ENCODE results near the gene FOXA3.

The FOXA3 gene
- 0.35 to 0.54 reads per million in 2 experiments for total RNA-seq

DNA sequence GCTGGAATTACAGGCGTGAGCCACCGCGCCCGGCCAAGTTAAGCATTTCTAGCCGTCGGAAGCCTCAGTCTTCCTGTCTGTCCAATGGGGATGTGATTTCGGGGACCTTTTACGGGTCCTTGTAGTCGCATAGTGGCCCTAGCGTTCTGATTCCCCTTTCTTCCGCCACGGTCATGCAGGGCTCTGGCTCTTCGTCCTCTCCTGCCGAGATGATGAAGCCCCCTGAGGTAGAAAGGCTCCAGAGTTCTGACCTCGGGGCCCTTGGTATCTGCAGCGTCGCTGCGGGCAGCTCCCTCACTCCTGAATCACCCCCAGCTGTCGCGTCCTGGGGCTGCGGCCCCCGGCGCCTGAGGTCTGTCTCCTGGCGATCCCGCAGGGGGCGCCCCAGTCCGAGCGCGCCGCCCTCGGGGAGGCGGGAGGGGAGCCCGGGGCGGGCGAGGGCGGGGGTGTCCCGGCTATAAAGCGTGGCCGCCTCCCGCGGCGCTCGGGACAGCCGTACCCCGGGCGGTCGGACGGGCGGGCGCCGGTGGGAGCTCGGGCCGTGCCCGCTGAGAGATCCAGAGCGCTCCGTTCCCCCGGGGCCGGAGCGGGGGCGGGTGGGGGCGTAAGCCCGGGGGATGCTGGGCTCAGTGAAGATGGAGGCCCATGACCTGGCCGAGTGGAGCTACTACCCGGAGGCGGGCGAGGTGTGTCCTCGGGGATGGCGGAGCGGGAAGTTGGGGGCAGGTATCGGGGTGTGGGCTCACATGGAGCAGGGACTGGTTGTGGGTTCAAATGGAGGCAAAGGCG is at the start of gene FOXA3:
FOXA3 (plus strand) TSS at position 487 of the 789 bp plus-strand sequence; CDS start at position 618, 131 bp downstream.
- no peak for DNase-seq (ENCODE audit: low read depth)

DNA sequence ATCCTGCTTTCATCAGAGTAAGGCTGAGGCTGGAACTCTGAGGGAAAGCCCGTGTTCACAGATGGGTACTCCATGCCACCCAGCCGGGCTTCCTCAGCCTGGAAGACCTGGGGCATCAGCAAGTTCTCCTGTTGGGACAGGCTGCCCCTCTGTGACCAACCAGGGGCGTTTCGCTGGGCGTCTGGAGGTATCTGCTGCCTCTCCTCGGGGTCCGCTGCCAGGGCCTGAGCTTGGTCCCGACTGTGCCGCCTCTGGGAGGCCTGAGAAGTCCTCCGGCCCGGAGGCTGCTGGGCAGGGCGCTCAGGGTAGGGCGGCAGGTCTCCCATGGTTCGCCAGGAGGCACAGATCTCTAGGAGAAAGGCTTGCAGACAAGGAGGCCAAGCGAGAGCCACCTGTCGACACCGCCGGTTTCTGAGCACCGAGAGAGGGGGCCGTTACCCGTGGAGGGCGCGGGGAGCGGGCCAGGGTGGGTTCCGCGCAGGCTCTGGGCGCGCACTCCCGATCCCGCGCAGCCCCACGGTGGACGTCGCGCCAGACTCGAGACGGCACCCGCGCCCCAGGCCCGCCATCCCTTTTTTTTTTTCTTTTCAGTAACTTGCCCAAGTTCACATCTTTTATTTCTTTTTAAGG is 49.2 kb upstream of the FOXA3 start, which contains the start of gene RSPH6A:
RSPH6A (minus strand) TSS at position 458 of the 630 bp plus-strand sequence; CDS start at position 326, 132 bp downstream.
- no peak for DNase-seq (ENCODE audit: low read depth)

DNA sequence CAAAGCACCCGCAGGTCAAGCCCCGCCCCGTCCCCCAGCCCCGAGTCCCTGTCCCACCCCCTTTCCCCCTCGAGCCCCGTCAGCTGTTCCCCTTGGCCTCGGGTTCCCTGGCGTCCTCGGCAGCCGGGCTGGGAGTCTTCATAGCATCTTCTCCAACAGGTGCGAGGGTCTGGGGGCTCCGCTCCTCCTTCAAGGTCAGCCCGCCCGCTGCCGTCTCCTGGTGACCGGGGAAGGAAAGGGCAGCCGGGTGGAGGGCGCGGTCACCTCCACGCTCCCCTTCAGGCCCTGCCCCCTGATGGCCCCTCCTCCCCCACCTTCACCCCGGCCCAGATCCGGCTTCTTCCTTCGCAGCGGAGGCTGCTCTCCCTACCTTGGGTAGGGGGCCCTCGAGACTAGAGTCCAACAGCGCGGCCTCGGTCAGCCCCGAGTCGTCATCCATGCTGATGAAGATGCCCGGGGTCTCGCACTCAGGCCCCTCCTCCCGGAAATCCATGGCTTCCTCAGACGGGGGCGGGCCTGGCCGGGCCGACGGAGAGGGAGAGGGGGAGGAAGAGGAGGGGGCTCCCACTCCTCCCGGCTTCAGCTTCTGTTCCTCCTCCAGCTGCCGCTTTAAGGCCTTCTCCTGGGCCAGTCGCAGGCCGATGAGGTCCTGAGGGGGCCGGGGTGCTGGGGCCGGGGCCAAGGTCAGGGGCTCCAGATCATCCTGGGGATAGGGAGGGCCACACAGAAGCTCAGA is 48.5 kb upstream of the FOXA3 start:
- DNase-seq (ENCODE audit: low read depth), result no peak

DNA sequence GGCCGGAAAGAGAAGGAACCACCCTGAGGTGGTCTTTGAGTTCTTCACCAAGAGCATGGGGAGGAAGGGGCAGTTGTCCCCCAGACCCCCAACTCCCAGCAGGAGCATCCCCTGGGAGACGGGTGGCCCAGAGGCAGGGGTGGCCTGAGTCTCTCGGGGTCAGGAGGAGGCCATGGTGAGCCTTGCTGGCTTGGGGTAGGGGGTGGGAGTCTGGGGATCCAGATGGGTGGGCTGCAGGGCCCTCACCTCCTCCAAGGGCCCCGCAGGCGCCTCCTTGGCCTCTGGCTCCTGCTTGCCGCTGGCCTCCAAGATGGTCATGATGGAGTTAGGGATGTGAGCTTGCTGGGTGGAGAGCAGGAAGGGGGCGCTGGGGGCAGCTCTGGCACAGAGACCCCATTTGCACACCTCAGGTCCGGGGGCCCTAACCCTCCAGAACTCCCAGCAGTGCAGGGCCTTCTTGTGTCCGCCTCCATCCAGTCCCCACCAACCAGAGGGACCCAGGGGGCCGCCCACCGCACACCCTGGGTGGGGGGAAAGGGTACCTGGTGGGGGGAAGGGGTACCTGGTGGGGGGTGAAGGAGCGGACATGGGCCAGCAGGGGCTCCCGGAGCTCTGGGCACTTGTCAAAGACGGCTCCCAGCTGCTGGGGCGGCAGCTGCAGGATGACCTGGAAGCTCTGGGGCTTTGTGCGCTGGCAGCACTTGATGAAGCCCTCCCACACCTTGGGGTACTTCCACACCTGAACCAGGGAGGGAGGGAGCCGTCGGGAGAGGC is 47.7 kb upstream of the FOXA3 start:
- DNase-seq (ENCODE audit: low read depth), result no peak

DNA sequence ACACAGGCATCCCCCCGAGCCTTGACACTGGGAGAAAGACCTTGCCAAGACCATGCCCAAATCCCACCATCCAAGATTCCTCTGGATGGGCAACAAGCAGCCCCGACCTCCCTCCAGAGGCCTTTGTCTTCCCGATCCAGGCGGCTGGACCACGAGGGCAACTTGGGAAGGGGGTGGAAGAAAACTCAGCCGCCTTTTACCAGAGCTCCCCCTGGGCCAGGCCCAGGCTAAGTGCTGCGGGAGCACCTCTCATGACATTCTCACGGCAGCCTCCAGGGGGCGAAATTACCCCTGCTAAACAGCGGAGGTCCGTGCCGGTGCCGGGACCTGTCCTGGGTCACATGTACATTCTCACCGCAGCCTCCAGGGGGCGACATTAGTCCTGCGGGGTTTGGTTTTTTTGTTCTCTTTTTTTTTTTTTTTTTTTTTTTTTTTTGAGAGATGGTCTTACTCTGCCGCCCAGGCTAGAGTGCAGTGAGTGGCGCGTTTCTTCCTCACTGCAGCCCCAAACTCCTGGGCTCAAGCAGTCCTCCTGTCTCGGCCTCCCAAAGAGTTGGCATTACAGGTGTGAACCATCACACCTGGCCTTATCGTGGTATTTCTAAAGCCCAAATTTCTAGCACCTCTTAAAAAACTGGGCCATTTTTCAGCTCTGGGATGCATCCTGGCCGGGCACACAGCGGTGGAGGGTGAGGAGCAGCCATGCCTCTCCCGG is 47.0 kb upstream of the FOXA3 start:
- peak; percentile 94 for DNase-seq (ENCODE audit: low read depth)

DNA sequence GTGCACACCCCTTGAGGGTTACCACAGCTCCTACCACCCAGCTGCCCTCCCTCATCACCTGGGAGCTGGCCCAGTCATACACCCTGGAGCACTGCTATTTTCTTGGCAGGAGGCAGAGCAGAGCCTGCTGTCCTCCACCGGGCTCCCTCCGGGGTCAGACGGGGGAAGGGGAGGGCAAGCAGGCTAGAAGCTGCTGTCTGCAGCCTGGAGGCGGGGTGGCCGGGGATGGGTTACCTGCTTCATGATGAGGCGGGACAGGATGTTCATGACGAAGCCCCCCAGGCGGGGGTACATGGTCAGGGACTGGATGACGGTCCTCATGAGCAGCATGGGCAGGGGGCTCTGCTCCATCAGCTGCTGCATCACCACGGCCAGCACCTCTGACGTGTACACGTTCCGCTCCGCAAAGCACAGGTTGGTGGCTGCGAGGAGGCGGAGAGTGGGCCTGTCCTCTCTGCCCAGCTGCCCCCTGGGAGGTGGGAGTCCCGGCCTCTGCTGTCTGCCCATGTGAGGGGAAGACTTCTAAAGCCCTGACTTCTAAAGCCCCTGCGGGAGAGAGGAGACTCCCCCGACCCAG is 46.3 kb upstream of the FOXA3 start:
- no peak for DNase-seq (ENCODE audit: low read depth)

DNA sequence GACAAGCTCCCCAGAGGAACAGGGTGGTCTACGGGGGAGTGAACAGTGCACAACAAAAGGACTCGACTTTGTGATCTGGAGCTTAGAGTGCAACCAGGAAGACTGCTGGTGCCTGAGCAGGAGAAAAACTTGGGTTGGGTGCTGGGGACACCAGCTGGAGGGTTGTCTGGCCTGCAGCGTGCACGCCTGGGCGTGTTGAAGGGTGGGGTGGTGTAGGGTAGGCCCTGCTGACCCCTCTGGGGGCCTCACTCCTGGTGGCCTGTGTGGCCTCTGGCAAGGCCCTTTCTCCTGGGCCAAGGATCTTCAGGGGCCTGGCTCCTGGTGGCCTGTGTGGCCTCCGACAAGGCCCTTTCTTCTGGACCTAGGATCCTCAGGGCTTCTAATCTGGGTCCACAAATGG is 44.4 kb upstream of the FOXA3 start:
- DNase-seq (ENCODE audit: low read depth), result no peak

DNA sequence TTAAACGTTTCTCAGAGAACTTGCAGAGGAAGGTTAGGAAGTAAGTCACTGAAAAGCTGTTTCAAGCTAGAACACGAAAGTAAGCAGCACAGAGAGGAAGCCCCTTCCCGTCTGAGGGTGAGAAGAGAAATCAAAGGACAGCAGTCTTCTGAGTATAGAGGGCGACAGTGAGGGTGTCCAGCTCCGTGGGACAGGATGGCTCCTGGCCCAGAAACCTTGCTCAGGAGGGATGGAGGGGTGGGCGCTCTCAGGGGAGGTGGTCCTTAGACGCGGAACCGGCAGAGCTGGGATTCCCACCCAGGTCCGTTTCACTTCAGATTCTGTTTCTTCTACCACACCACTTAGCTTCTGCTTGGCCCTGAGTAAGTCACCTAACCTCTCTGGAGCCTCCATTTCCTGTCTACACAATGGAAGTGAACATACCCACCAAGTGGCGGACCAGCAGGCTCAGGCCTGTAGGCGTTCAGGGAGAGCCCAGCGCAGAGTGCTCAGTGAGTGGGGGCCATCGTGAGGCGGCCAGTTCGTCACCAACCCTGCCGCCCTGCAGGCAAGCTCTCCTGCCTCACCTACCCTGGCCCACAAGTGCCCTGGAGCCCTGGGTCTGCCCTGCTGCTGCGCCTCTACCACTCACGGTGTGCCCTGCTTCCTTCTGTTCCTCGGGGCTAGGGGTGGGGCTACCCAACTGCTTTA is 43.6 kb upstream of the FOXA3 start:
- DNase-seq (ENCODE audit: low read depth), result no peak

DNA sequence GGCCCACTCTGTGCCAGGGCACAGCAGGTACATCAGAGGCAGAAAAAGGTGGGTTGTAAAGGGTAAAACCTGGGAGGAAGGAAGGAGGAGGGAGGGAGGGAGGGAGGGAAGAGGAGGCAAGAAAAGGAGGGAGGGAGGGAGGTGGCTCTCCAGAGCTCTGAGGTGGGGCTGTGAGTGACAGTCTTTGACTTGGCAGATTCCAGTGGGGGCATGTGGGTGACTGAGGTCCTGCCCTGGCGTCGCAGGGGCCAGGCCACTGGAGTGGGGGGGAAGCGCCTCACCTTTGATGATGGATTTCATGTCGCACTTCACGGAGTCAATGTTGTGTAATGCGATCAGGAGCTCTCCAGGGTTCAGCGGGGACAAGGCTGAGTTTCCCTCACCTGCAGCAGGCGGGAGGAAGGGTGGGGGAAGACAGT is 43.0 kb upstream of the FOXA3 start:
- no peak for DNase-seq (ENCODE audit: low read depth)

DNA sequence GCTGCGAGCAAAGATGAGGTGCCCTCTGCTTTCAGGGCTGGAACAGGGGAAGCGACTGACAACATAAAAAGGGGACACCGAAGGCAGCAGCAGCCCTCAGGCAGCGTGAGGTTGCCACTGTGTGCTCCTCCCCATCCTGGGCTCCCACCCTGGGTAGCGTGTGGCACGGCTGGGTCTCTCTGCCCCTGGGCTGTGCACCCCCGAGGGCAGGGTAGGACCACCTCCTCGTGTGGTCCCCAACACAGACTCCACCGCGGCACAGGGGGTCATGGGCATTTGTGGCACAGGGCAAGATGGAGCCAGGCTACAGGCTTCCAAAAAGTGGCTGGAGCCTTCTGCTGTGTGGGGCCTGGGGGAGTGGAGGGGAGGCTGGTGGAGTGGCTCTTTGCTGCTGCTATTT is 42.6 kb upstream of the FOXA3 start:
- no peak for DNase-seq (ENCODE audit: low read depth)

DNA sequence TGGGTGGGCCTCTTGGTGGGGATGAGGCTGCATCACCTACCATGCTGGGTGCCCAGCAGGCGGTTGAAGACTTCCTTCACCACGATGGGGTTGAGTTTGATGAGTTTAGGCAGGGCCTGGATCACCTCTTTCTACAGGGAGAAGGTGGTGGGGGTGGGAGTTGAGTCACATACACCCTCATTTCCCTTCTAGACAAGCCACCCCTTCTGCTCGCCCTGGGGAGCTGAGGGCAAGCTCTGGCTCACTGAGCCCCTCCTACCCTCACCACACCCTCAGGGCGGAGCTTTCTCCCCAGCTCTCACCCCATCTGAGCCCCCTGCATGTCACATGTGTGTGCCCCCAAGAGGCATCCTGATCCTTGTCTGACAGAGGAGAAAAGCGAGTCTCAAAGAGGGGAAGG is 41.4 kb upstream of the FOXA3 start:
- DNase-seq (ENCODE audit: low read depth), result no peak

DNA sequence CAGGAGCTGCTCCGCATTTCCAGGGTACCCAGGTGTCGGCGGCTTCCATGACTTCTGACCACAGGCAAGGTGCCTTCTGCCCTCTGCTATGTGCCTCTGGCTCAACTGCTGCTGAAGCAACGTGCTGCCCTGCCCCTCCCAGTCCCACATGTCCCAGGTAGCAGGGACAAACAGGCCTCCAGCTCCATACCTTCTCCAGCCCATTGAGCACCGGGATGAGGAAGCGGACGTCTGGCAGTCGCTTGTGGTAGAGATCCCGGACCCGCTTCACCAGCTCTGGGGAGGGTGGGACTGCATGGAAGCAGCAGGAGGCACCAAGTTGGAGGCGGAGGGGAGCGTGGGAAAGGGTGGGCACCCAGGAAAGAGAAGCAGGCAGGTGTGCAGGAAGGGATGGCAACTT is 40.9 kb upstream of the FOXA3 start:
- DNase-seq (ENCODE audit: low read depth), result no peak

DNA sequence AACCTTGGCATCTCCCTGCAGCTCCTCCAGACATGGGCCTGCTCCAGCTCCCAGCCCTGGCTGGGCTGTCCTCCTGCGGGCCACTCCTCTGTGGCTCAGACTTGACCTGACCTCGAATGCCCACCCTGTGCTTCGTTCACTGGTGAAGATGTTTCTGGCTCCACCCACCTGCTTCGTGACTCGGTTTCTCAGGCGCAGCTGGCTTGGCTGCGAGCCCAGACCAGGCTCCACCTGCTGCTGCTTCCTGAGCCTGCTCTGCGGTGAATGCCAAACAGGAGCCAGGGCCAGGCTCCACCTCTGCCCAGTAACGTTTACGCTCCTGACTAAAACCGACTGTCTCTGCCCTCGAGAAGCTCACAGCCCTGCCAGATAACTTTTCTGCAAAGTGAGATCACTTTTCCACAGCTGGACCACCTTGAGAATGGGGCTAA is 40.1 kb upstream of the FOXA3 start:
- no peak for DNase-seq (ENCODE audit: low read depth)

DNA sequence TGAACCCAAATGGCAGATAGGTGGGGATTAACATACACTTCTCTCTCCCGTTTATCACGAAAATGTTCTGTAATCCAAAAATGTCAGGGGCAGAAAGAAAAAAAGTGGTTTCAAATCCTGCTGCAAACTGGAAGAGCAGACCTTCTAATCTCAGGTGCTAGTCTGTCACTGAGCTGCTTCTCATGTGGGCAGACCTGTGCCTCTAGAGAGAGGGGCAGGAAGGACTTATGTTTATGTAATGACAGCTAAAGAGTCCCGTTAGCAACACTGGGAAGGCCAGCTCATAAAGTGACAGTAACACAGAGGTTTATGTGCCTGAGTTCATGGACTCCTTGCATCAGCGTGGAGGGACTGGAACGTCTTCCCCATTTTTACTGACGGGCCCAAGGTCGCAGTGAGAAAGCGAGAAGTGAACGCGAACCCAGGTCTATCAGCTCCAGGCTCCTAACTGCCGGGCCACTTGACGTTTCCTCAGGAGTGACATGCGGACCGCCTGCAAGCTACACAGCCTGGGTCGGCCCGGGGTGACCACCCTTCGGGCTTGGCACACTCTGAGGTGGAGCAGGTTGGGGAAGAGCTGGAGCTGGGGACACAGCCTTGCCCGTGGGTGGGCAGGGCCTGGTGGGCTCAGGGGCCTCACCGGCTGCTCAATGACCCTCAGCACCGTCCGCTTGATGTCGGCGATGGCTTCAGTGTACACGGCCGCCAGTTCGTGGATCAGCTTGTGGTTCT is 39.4 kb upstream of the FOXA3 start:
- DNase-seq (ENCODE audit: low read depth), result no peak

DNA sequence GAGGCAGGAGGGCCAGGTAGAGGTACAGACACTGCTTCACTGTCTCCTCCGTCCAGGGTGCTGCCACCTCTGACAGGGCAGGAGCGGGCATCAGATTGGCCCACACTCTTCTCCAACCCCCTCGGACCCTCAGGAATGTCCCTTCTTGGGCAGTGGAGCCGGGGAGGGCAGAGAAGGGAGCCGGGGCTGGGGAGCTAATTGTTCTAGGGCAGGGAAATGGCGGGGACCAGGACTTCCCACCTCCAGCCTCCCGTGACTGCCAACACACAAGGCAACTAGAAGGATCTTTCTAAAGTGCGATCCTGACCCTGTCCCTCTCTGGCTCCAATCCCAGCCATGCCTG is 38.9 kb upstream of the FOXA3 start:
- no peak for DNase-seq (ENCODE audit: low read depth)

DNA sequence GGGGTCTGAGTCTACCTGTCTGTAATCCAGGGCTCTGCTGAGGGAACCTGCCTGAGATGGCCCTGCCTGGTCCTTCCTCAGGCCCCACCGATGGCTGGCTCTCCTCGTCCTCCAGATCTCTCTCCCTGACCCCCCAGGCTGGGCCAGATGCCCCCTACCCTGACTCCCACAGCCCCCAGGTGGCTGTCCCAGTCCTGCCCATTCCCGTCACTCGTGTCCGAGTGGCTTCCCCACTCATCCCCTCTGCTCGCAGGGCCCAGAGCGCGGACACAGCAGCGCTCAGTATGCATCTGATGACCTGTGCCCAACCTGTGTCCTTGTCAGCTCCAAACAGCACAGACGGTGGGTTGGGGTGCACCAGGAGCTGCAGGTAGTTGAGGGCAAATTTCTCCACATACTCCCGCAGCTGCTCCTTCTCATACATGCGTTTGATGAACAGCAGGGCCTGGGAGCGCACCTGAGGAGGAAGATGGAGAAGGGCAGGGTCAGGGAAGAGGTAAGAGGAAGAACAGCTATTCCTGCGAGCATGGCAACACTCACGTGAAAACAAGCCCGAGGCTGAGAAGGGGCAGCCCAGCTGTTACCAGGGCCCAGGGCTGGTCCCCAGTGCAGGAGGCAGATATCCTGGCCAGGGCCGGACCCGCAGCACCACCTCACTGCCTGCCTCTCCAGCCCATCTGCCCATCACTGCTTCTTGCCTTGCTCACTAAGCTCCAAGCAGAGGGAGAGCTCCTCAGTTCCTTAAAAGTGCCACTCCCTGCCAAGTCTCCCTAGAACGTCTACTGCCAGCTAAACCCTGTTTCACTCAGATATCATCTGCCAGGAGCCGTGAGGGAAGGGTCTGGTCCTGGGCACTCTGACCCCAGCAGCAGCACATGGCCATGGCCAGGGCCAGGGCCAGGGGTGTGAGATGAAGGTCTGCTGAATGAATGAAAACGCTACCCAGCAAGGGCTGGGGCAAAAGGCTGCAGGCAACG is 37.9 kb upstream of the FOXA3 start:
- no peak for DNase-seq (ENCODE audit: low read depth)

DNA sequence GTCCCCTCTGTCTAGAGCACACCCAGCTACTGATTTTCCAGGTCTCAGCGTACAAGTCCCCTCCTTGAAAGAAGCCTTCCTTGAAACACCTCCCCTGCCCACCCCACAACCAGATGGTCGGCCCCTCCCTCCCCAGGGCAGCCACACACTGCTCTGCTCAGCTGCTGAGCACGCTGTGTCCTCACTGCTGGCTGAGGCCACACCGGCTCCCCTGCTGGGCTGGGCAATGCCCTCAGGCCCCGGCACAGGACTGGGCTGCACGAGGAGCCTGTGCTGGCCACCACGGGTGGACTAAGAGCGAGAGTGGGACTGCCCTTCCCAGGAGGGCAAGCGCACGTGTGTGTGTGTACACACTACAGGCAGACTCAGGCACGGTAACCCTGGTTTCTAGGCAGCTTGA is 37.2 kb upstream of the FOXA3 start:
- DNase-seq (ENCODE audit: low read depth), result no peak

DNA sequence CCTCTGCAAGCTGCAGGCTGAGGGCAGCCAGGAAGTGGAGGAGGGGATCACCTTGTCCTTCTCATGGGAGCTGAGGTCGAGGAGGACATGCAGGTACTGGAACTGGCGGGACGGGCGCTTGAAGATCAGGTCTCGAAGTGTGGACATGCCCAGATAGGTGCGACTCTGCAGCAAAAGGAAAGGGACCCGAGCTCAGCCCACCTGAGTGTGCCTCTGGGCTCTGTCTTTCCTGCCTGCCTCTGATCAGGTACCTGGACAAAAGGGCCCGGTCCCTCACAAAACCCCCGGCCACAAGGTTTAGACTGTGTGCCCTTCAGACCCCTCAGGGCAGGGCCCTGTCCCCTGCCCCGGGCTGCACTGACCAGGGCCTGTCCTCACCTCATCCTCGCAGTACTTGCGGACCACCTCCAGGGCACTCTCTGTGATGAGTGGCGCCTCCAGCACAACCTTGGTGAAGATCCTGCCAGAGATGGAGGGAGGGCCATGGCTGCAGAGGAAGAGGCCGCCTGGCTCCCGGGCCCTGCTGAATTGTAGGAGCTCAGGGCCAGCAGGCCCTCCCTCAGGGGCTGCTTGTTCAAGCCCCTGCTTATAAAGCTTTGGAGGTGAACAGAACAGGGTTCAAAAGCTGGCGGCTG is 36.5 kb upstream of the FOXA3 start:
- no peak for DNase-seq (ENCODE audit: low read depth)

All from T follicular helper cell (primary cell).